Hindlimb muscle (tissue), 1 donor: ENCODE data around the gene RIN3. TPM values are rescaled to one million over a fixed set of nuclear protein-coding genes. Genes with fewer than 3 reads are reported as not detected.

ENCODE experiments used
- DNase-seq: peaks from one replicate; pipeline ENCODE4 v3.0.0-alpha.2; 2013
- polyA plus RNA-seq: library from polyadenylated mRNA; unstranded; fragments of 120-200 nt; gene quantifications from one replicate; pipeline ENCODE4 v1.2.1, GENCODE V29; 2013; ENCODE audit not compliant: insufficient read length

Gene RIN3
- polyA plus RNA-seq, 1 donor, result 16.7 TPM

GRCh38 chr14:92511453-92512238, 1.9 kb upstream of the RIN3 start:
- DNase-seq, result no peak

GRCh38 chr14:92512807-92513203, 776 bp upstream of the RIN3 start:
- DNase-seq, result no peak

GRCh38 chr14:92513966-92514843, 624 bp downstream of the RIN3 start:
- DNase-seq, result no peak

- no peak for DNase-seq
Observed at GRCh38 chr14:92514844-92515514, 1.4 kb downstream of the RIN3 start.

GRCh38 chr14:92515546-92516343, 2.2 kb downstream of the RIN3 start:
- no peak for DNase-seq

GRCh38 chr14:92516344-92516965, 2.9 kb downstream of the RIN3 start:
- no peak for DNase-seq

GRCh38 chr14:92516966-92517506, 3.5 kb downstream of the RIN3 start:
- no peak for DNase-seq

- no peak for DNase-seq
Observed at GRCh38 chr14:92517761-92518160, 4.2 kb downstream of the RIN3 start.

GRCh38 chr14:92519246-92520101, 5.9 kb downstream of the RIN3 start:
- no peak for DNase-seq

- DNase-seq, result no peak
Observed at GRCh38 chr14:92520102-92521057, 6.8 kb downstream of the RIN3 start.

GRCh38 chr14:92521058-92521415, 7.5 kb downstream of the RIN3 start:
- DNase-seq, result no peak

- no peak for DNase-seq
Observed at GRCh38 chr14:92523752-92524151, 10.2 kb downstream of the RIN3 start.

GRCh38 chr14:92524602-92525185, 11.1 kb downstream of the RIN3 start:
- no peak for DNase-seq

GRCh38 chr14:92525322-92526095, 11.9 kb downstream of the RIN3 start:
- no peak for DNase-seq

- no peak for DNase-seq
Observed at GRCh38 chr14:92527721-92528120, 14.1 kb downstream of the RIN3 start.

GRCh38 chr14:92528486-92529100, 15.0 kb downstream of the RIN3 start:
- DNase-seq, result no peak

- no peak for DNase-seq
Observed at GRCh38 chr14:92529903-92530302, 16.3 kb downstream of the RIN3 start.
